B cell (primary cell): ENCODE measurements around the gene TIAM2. TPM values are rescaled to one million over a fixed set of nuclear protein-coding genes. Genes with fewer than 3 reads are reported as not detected.

Source experiments
- ATAC-seq: fragments of 200-7000 bp; cut with Tn5 transposase; one replicate; pipeline ENCODE4 v1.10.0; 2021; ENCODE audit warnings: low read depth, mild to moderate bottlenecking, moderate number of reproducible peaks, moderate library complexity
- CTCF ChIA-PET: fragments of 350-600 bp; sonication (Branson Sonifier 250); formaldehyde crosslinking; loops from one replicate; lab custom pipeline; 2021; ENCODE audit warnings: antibody characterized with exemption, inconsistent platforms; lab: Charles Lee
- POLR2A ChIA-PET: fragments of 350-600 bp; sonication (Branson Sonifier 250); formaldehyde crosslinking; loops from one replicate; lab custom pipeline; 2021; ENCODE audit warnings: antibody characterized with exemption; lab: Charles Lee
- DNase-seq: peaks from one replicate; pipeline ENCODE4 v3.0.0; 2013
- H2AFZ ChIP-seq: 2 replicates; pipeline ENCODE4 v1.6.1; 2012; ENCODE audit warnings: mild to moderate bottlenecking, low read depth, low read length; ENCODE audit not compliant: insufficient read depth, poor library complexity, severe bottlenecking
- H3K27ac ChIP-seq, 2 donors: 1 replicate in 1 of 2; 2 replicates in 1 of 2; pipeline ENCODE4 v1.5.1; 2012 to 2013; ENCODE audit warnings: low read length in 2 of 2, mild to moderate bottlenecking in 2 of 2, moderate library complexity in 1 of 2
- H3K27me3 ChIP-seq, 4 experiments: fragments of 200-600 bp in 1 of 4; sonication (generic) in 1 of 4; replicated peaks in 1 of 4; 1 replicate in 2 of 4; 2 replicates in 2 of 4; pipeline versions ENCODE4 v1.6.1 to v1.7.0; 2013 to 2016; ENCODE audit warnings: low read length in 3 of 4, mild to moderate bottlenecking in 2 of 4, mixed read lengths in 1 of 4, moderate library complexity in 1 of 4; ENCODE audit not compliant: insufficient read depth in 4 of 4, control insufficient read depth in 3 of 4; ENCODE audit errors: control extremely low read depth in 1 of 4
- H3K36me3 ChIP-seq, 2 experiments: replicated peaks in 1 of 2; 1 replicate in 1 of 2; 2 replicates in 1 of 2; pipeline versions ENCODE4 v1.6.1 to v1.7.1; 2013; ENCODE audit warnings: low read length in 1 of 2; ENCODE audit not compliant: insufficient read depth in 2 of 2, control insufficient read depth in 1 of 2; ENCODE audit errors: control extremely low read depth in 1 of 2, extremely low read depth in 1 of 2
- H3K4me1 ChIP-seq, 2 donors: fragments of 200-600 bp in 1 of 2; sonication (generic) in 1 of 2; 1 replicate in 1 of 2; 2 replicates in 1 of 2; pipeline versions ENCODE4 v1.5.1 to v1.6.1; 2013 to 2017; ENCODE audit warnings: low read length in 2 of 2; ENCODE audit not compliant: control insufficient read depth in 2 of 2, insufficient read depth in 2 of 2
- H3K4me2 ChIP-seq: replicated peaks from 2 replicates; pipeline ENCODE3; 2012; ENCODE audit warnings: mild to moderate bottlenecking, low read depth, low read length; ENCODE audit not compliant: poor library complexity, severe bottlenecking
- H3K4me3 ChIP-seq, 5 experiments: fragments of 200-600 bp in 1 of 5; sonication (generic) in 1 of 5; 1 replicate in 3 of 5; 2 replicates in 2 of 5; pipeline versions ENCODE4 v1.5.1 to v1.7.0; 2011 to 2016; ENCODE audit warnings: low read length in 4 of 5, mild to moderate bottlenecking in 4 of 5, low read depth in 2 of 5, control low read depth in 1 of 5, moderate library complexity in 1 of 5; ENCODE audit not compliant: insufficient read depth in 1 of 5; ENCODE audit errors: control extremely low read depth in 1 of 5, extremely low read depth in 1 of 5
- H3K79me2 ChIP-seq: fragments of 200-600 bp; sonication (generic); one replicate; pipeline ENCODE4 v1.6.0; 2016; ENCODE audit warnings: low read length; ENCODE audit not compliant: control insufficient read depth, insufficient read depth
- H3K9ac ChIP-seq: fragments of 200-600 bp; sonication (generic); 2 replicates; pipeline ENCODE4 v1.6.1; 2017; ENCODE audit warnings: mild to moderate bottlenecking, low read length, moderate library complexity
- H3K9me3 ChIP-seq, 3 donors: one replicate each; pipeline versions ENCODE4 v1.6.1 to v1.7.1; 2013; ENCODE audit warnings: low read length in 2 of 3; ENCODE audit not compliant: control insufficient read depth in 2 of 3, insufficient read depth in 1 of 3; ENCODE audit errors: control extremely low read depth in 1 of 3
- H4K20me1 ChIP-seq: 2 replicates; pipeline ENCODE4 v1.6.0; 2012; ENCODE audit warnings: mild to moderate bottlenecking, low read length; ENCODE audit not compliant: insufficient read depth, control insufficient read depth, poor library complexity, severe bottlenecking
- H3K27ac Mint-ChIP-seq: one replicate; pipeline ENCODE4 v1.8.0; 2021; ENCODE audit warnings: mixed read lengths
- H3K27me3 Mint-ChIP-seq: one replicate; pipeline ENCODE4 v1.8.0; 2021; ENCODE audit warnings: mixed read lengths
- H3K4me1 Mint-ChIP-seq: one replicate; pipeline ENCODE4 v1.8.0; 2021; ENCODE audit warnings: mixed read lengths
- H3K4me3 Mint-ChIP-seq: one replicate; pipeline ENCODE4 v1.8.0; 2021; ENCODE audit warnings: mixed read lengths
- H3K9me3 Mint-ChIP-seq: one replicate; pipeline ENCODE4 v1.8.0; 2022; ENCODE audit warnings: mixed read lengths; ENCODE audit not compliant: insufficient read depth
- CTCF ChIP-seq: fragments of 200-600 bp; IDR thresholded peaks from one replicate; pipeline ENCODE4 v1.8.0; 2022; ENCODE audit warnings: antibody characterized with exemption, mild to moderate bottlenecking
- EZH2 ChIP-seq: IDR thresholded peaks from 2 replicates; pipeline ENCODE4 v1.6.1; 2012; ENCODE audit warnings: borderline replicate concordance, low read depth, mild to moderate bottlenecking, moderate library complexity, low read length; ENCODE audit not compliant: insufficient read depth, poor library complexity, severe bottlenecking
- WGBS: methylation state at CpG from one replicate; pipeline ENCODE4 v1.1.5; 2013; ENCODE audit warnings: missing lambda C conversion rate; ENCODE audit not compliant: insufficient coverage; 5-methylcytosine and 5-hydroxymethylcytosine counted together
- intact Hi-C: fragments of 100-400 bp; cut with micrococcal nuclease; formaldehyde crosslinking; loops from one replicate; pipeline ENCODE4 v1.10.0; 2022
- polyA plus RNA-seq: library from polyadenylated mRNA; depleted of rRNA; stranded (reverse); fragments of >200 nt; gene quantifications from 2 replicates; pipeline ENCODE4 v1.2.3, GENCODE V29; 2012
- total RNA-seq, 2 donors: library from RNA; stranded (reverse); fragments of 120-200 nt in 1 of 2; gene quantifications; 1 replicate in 1 of 2; 2 replicates in 1 of 2; pipeline versions ENCODE4 v1.2.3 to v1.2.4, GENCODE V29; 2013 to 2022

TIAM2 gene
- total and polyA plus RNA-seq, 2 donors (not counting 1 experiment from before 2014, with no cell fraction given): 13.1 to 18.8 TPM

GRCh38 chr6:155306958-155307357 is 311.8 kb downstream of the TIAM2 start:
- POLR2A ChIA-PET: no interaction called here
- H3K4me1 Mint-ChIP-seq: peaks cover 14% of the 10 kb centered on the region
- no peak for TF ChIP-seq CTCF
- TF ChIP-seq EZH2: no peak

More at GRCh38 chr6:155306958-155307357, 311.8 kb downstream of the TIAM2 start:
- intact Hi-C loops: no loop called here
- WGBS: 93% methylated on average over 2 of the region's 2 CpGs
- Histone ChIP-seq H3K9me3 (no peaks in the 10 kb centered on the region), H2AFZ (no peak overlapping the region), H3K27ac (no peak overlapping the region), H3K79me2 (peaks cover 10% of the 10 kb centered on the region), H3K4me2 (no peak overlapping the region), H3K9ac (no peak overlapping the region), H3K36me3 (peaks cover 6 to 28% of the 10 kb centered on the region in 2 experiments), H4K20me1 (no peaks in the 10 kb centered on the region), H3K4me3 (no peak overlapping the region), H3K4me1 (no peaks in the 10 kb centered on the region), H3K27me3 (no peaks in the 10 kb centered on the region)
- no peak for ATAC-seq
- Mint-ChIP-seq H3K4me3 (no peak overlapping the region), H3K27me3 (no peaks in the 10 kb centered on the region), H3K27ac (no peak overlapping the region), H3K9me3 (no peaks in the 10 kb centered on the region)
- DNase-seq: no peak
- CTCF ChIA-PET: interaction anchor here (1.2 to 1.8 kb wide), 2 partner anchors 8 to 11 kb away, joined by 4 to 6 read pairs; no protein-coding TSS in a partner anchor
